ENCODE measurements around the gene GOLT1A.
A peak's percentile ranks its signal among the peaks of the same experiment; 100 is the strongest.

GOLT1A gene

DNA sequence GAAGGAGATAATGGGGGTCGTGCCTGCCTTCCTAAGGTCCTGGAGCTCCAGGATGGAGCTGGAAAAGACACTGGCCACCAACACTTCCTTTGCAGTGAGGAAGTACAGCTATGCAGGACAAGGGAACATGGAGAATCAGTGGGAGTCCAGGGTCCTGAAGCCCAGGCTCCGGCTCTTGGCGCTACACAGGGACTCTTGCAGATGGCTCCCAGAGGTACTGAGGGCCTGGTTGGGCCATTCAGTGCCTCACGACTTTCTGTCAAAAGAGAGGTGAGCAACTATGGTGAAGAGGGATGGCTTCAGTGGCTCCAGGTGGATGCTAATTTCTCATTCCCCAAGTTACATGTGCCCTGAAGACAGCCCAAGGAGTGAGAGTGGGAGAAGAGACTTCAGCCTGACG, 60.1 kb downstream of the GOLT1A start:
- Mint-ChIP-seq H3K4me1 (peaks cover 11% of the 10 kb centered on the region), H3K9me3 (no peaks in the 10 kb centered on the region), H3K27me3 (ENCODE audit: low read depth, poor library complexity) (peaks cover 57% of the 10 kb centered on the region), H3K36me3 (ENCODE audit: low read depth) (no peaks in the 10 kb centered on the region), H3K27ac (no peak overlapping the region), H3K4me3 (no peak overlapping the region)
- TF ChIP-seq, protein P1, sequence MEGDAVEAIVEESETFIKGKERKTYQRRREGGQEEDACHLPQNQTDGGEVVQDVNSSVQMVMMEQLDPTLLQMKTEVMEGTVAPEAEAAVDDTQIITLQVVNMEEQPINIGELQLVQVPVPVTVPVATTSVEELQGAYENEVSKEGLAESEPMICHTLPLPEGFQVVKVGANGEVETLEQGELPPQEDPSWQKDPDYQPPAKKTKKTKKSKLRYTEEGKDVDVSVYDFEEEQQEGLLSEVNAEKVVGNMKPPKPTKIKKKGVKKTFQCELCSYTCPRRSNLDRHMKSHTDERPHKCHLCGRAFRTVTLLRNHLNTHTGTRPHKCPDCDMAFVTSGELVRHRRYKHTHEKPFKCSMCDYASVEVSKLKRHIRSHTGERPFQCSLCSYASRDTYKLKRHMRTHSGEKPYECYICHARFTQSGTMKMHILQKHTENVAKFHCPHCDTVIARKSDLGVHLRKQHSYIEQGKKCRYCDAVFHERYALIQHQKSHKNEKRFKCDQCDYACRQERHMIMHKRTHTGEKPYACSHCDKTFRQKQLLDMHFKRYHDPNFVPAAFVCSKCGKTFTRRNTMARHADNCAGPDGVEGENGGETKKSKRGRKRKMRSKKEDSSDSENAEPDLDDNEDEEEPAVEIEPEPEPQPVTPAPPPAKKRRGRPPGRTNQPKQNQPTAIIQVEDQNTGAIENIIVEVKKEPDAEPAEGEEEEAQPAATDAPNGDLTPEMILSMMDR (IDR thresholded peaks at IDR 0.05) = no peak
- DNase-seq = no peak

DNA sequence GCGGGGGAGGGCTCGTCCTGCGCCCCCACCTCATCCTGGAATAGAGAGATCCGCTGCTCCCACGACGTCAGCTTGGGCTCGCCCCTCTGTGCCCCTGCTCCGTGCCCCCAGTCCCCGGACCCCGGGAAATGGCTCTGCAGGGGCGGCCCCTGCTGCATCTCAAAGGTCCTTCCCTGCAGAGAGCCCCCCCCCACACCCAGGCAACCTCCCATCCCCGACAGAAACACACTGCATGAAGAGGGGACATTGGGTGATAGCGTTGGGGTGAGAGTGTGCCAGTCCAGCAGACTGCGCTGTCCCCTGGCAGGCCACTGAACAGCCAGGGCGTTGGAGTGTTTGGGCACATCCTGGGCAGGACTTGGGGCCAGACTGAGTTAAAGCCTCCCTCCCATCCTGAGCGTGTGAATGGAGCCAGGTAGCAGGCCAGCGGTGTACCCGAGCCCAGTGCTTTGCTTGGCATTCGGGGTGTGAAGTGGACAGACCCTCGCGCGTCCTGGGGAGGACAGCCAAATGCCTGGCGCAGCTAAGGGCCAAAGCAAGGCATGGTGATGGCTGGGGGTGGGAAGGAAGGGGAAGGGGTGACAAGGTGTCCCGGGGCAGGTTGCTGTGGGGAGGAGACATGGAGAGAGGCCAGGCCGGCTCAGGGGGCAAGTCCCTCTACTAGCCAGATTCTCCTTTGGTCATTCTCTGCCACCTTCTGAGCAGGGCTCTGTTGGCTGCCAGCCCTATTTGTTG, 61.3 kb downstream of the GOLT1A start:
- Mint-ChIP-seq H3K4me1 (peaks cover 10% of the 10 kb centered on the region), H3K9me3 (no peaks in the 10 kb centered on the region), H3K36me3 (ENCODE audit: low read depth) (no peaks in the 10 kb centered on the region), H3K27me3 (ENCODE audit: low read depth, poor library complexity) (peaks cover 52% of the 10 kb centered on the region), H3K27ac (no peak overlapping the region), H3K4me3 (peak overlapping the region; percentile 83)
- TF ChIP-seq, protein P1 (IDR thresholded peaks at IDR 0.05) = no peak
- no peak for DNase-seq

DNA sequence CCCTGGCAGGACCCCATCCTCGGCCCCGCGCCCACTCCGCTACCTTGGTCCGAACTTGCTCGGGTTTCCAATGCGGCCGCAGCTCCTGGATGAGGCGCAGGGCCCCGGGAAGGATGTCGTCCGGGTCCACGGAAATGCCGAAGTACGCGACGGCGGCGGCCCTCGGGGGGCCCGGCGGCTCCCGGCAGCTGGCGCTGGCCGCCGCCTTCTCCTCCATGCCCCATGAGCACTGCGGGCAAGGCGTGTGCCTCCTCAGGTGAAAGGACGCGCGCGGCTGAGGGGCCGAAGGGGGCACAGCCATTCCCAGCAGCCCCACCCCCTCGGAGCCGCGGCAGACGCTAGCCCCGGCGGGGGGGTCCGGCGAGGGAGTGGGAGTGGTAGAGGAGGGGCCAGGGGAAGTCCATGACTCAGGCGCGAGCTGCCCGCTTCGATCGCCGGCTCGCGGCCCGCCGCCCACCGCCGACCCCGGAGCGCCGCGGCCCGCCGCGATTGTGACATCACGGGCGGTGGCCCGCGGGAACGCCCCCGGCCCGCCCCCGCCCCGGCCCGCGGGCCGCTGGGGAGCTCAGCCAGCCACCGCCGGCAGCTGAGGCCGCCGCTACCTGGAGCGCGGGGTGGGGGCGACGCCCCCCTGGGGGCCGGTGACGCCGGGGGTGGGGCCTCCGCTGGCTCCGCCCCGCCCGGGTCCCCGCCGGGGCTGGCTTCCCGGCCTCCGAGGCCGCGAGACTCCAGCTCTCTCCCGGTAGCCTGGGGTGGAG, 62.1 kb downstream of the GOLT1A start, which contains the start of gene ETNK2:
Gene ETNK2, minus strand, starts transcription at position 493 of the 758 bp plus-strand sequence. Its CDS starts 192 bp downstream, at position 301.
- H3K27ac Mint-ChIP-seq = no peak within 1 kb of the TSS
- H3K4me3 Mint-ChIP-seq = peak within 1 kb of the TSS; percentile 83
- H3K36me3 Mint-ChIP-seq (ENCODE audit: low read depth) = no peaks in the 10 kb centered on the region
- H3K9me3 Mint-ChIP-seq = no peaks in the 10 kb centered on the region
- DNase-seq = peak; percentile 82
- peaks cover 52% of the 10 kb centered on the region for H3K27me3 Mint-ChIP-seq (ENCODE audit: low read depth, poor library complexity)
- H3K4me1 Mint-ChIP-seq = peaks cover 11% of the 10 kb centered on the region
- TF ChIP-seq, protein P1 (IDR thresholded peaks at IDR 0.05) = no peak

DNA sequence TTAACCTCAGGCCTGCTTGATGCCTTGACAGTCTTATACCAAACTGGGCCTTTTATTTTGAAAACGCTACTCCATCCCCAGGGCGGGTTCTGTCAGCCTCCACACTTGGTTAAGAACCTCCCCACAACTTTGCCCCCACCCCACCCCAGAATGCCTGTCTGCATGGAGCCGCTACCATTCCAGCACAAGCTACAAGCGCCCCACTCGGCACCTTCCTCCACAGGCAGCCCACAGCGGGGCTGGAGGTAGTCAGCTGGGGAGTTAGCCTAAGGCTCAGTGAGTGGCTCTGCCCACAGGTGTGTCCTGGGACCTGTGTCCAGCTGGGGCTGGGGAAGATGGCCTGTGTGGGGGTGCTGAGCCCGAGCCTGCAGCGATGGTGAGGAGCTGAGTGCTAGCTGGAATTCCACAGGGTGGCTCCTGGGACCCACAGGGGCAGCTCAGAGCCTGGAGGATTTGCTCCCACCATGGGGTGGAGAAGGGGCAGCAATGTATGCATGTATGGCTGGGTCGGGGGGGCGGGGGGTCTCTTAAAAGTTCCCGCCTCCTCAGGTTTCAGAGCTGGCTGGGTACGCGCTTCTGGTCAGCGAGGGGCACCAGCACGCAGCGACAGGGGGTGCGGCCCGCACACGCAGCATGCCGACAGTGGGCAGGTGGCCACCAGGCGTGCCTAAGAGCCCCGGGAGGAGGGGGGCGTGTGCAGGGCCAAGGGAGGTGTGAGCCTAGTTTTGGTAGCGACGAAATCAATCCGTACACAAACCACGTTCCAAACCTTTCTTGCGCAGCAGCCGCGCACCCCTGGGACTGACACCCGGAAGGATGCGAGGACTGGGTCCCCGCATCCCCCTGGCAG, 62.9 kb downstream of the GOLT1A start:
- Mint-ChIP-seq H3K27ac (no peak overlapping the region), H3K9me3 (no peaks in the 10 kb centered on the region), H3K36me3 (ENCODE audit: low read depth) (no peaks in the 10 kb centered on the region), H3K27me3 (ENCODE audit: low read depth, poor library complexity) (peaks cover 52% of the 10 kb centered on the region), H3K4me1 (peaks cover 14% of the 10 kb centered on the region), H3K4me3 (peak overlapping the region; percentile 70)
- TF ChIP-seq, protein P1 (IDR thresholded peaks at IDR 0.05) = no peak
- peak; percentile 34 for DNase-seq

DNA sequence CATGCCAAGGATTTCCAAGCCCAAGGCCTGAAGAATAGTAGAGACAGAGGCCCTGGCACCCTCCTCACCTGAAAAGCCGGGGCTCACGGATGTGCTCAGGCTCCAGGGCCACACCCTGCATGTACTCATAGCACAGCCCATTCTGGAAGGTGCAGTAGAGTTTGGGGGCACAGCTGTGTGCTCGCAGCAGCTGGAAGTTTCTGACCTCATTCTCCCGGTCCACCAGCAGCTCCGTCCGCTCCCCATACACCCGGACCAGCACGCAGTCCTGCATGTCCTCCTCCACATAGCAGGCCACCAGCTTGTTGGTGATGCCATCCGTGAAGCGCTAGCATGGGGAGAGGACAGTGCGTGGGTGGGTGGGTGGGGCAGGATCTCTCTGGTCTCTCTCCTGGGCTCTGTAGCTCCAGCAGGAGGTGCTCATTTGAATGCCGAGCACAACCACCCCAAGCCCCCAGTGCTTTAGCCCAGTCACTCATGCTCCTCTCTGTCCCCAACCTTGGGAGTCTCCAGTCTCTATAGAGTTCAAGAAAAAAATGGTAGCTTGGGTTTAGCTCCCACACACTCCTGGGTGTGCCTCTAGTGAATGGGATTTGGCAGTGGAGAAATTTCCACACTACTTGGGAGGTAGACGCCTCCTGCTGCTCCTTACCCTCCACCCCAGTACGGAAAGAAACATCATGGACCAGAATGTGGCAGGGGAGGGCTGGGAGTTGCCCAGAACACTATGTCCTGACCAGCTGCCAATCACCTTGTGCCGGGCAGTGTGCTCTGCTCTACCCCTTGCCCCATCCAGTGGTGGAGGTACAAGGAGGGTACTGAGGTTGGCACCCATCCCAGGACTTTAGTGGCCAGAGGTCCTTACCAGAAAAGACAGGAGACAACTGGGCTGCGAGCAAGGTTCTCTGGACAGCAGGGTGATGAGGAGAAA, 63.9 kb downstream of the GOLT1A start:
- H3K4me1 Mint-ChIP-seq = peaks cover 14% of the 10 kb centered on the region
- H3K4me3 Mint-ChIP-seq = peak overlapping the region; percentile 70
- H3K27ac Mint-ChIP-seq = no peak overlapping the region
- no peak for DNase-seq
- H3K27me3 Mint-ChIP-seq (ENCODE audit: low read depth, poor library complexity) = peaks cover 52% of the 10 kb centered on the region
- no peaks in the 10 kb centered on the region for H3K36me3 Mint-ChIP-seq (ENCODE audit: low read depth)
- H3K9me3 Mint-ChIP-seq = no peaks in the 10 kb centered on the region
- TF ChIP-seq, protein P1 (IDR thresholded peaks at IDR 0.05) = no peak
